K562 (cell line): ENCODE data around the gene MAPT. TPM values are rescaled to one million over a fixed set of nuclear protein-coding genes. Genes with fewer than 3 reads are reported as not detected.
A peak's percentile ranks its signal among the peaks of the same experiment; 100 is the strongest.

Experiments used
- KDM1A ChIP-seq, 2 experiments: fragments of 450-650 bp; IDR thresholded peaks; 2 replicates each; pipeline ENCODE4 v1.6.1; 2016; ENCODE audit warnings: mild to moderate bottlenecking in 2 of 2
- NFIX ChIP-seq: fragments of 250-450 bp; sonication (Bioruptor Pico); IDR thresholded peaks from 2 replicates; pipeline ENCODE4 v1.4.0; 2020; ENCODE audit warnings: low read depth, mild to moderate bottlenecking, moderate library complexity
- RCOR1 ChIP-seq, 2 experiments: IDR thresholded peaks; 2 replicates each; pipeline ENCODE4 v1.6.1; 2012; ENCODE audit warnings: low read depth in 2 of 2, low read length in 2 of 2, borderline replicate concordance in 1 of 2, improper control_type of control experiment in 1 of 2
- ZNF239 ChIP-seq: fragments of 250-450 bp; sonication (Bioruptor Pico); IDR thresholded peaks from 2 replicates; pipeline ENCODE4 v1.4.0; 2020; ENCODE audit warnings: mild to moderate bottlenecking
- polyA plus RNA-seq, 8 experiments: library from polyadenylated mRNA; depleted of rRNA in 4 of 8; stranded (reverse) in 5 of 8; unstranded in 3 of 8; fragments of >200 nt; fragmentation: Nextera tagmentation in 2 of 8; fragmentation: Illumina TruSeq in 1 of 8; extraction: Ambion mirVana in 2 of 8; extraction: Trizol in 1 of 8; gene quantifications; 2 replicates each; pipeline versions ENCODE4 v1.2.1 to v1.2.3, GENCODE V29; 2011 to 2014; ENCODE audit warnings: inconsistent platforms in 1 of 8, missing spikeins in 1 of 8
- total RNA-seq, 7 experiments: library from RNA; depleted of rRNA in 6 of 7; stranded (reverse); fragments of >200 nt in 6 of 7; fragmentation: Illumina TruSeq in 2 of 7; extraction: Trizol in 2 of 7; gene quantifications; 2 replicates each; pipeline versions ENCODE4 v1.2.1 to v1.2.3, GENCODE V29; 2011 to 2021; ENCODE audit warnings: low replicate concordance in 1 of 7
- TF ChIP-seq, protein P1 (sequence below), 2 experiments: fragments of 450-650 bp; IDR thresholded peaks; 2 replicates each; pipeline ENCODE4 v1.6.1; 2016; ENCODE audit warnings: mild to moderate bottlenecking in 2 of 2, borderline replicate concordance in 1 of 2, low read depth in 1 of 2, moderate library complexity in 1 of 2
- TF ChIP-seq, protein P2 (sequence below): sonication (generic); formaldehyde crosslinking; IDR thresholded peaks from 2 replicates; pipeline ENCODE4 v1.8.0; 2022; ENCODE audit warnings: missing genetic modification reagents, mild to moderate bottlenecking, borderline replicate concordance
- TF ChIP-seq, protein P3 (sequence below): fragments of 200-800 bp; sonication (Bioruptor generic); IDR thresholded peaks from 2 replicates; pipeline ENCODE4 v1.6.1; 2017; ENCODE audit warnings: missing genetic modification characterization, missing compliant biosample characterization

MAPT gene
- total and polyA plus RNA-seq, 9 of the 15 experiments (the other 6 are each of a cell fraction or from before 2014, with no cell fraction given) = 0.04 to 1.1 (median 0.36) TPM

DNA sequence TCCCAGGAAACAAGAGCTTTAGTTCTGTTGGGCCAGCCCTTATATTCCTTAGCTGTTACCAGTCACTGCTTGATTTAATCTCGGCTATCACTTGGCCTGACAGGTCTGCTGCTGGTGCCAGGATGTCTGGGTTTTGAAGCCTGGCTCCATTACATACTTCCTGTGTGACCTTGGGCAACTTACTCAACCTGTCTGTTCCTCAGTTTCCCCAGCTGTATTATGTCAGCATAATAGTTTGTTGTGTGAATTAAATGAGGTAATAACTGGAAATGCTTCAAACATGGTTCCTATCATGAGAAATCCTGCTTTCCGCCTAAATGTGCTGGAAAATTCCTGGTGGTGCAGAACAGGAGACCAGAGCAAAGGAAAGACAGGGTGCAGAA is 54.1 kb downstream of the MAPT start (continued):
- TF ChIP-seq, protein P1, sequence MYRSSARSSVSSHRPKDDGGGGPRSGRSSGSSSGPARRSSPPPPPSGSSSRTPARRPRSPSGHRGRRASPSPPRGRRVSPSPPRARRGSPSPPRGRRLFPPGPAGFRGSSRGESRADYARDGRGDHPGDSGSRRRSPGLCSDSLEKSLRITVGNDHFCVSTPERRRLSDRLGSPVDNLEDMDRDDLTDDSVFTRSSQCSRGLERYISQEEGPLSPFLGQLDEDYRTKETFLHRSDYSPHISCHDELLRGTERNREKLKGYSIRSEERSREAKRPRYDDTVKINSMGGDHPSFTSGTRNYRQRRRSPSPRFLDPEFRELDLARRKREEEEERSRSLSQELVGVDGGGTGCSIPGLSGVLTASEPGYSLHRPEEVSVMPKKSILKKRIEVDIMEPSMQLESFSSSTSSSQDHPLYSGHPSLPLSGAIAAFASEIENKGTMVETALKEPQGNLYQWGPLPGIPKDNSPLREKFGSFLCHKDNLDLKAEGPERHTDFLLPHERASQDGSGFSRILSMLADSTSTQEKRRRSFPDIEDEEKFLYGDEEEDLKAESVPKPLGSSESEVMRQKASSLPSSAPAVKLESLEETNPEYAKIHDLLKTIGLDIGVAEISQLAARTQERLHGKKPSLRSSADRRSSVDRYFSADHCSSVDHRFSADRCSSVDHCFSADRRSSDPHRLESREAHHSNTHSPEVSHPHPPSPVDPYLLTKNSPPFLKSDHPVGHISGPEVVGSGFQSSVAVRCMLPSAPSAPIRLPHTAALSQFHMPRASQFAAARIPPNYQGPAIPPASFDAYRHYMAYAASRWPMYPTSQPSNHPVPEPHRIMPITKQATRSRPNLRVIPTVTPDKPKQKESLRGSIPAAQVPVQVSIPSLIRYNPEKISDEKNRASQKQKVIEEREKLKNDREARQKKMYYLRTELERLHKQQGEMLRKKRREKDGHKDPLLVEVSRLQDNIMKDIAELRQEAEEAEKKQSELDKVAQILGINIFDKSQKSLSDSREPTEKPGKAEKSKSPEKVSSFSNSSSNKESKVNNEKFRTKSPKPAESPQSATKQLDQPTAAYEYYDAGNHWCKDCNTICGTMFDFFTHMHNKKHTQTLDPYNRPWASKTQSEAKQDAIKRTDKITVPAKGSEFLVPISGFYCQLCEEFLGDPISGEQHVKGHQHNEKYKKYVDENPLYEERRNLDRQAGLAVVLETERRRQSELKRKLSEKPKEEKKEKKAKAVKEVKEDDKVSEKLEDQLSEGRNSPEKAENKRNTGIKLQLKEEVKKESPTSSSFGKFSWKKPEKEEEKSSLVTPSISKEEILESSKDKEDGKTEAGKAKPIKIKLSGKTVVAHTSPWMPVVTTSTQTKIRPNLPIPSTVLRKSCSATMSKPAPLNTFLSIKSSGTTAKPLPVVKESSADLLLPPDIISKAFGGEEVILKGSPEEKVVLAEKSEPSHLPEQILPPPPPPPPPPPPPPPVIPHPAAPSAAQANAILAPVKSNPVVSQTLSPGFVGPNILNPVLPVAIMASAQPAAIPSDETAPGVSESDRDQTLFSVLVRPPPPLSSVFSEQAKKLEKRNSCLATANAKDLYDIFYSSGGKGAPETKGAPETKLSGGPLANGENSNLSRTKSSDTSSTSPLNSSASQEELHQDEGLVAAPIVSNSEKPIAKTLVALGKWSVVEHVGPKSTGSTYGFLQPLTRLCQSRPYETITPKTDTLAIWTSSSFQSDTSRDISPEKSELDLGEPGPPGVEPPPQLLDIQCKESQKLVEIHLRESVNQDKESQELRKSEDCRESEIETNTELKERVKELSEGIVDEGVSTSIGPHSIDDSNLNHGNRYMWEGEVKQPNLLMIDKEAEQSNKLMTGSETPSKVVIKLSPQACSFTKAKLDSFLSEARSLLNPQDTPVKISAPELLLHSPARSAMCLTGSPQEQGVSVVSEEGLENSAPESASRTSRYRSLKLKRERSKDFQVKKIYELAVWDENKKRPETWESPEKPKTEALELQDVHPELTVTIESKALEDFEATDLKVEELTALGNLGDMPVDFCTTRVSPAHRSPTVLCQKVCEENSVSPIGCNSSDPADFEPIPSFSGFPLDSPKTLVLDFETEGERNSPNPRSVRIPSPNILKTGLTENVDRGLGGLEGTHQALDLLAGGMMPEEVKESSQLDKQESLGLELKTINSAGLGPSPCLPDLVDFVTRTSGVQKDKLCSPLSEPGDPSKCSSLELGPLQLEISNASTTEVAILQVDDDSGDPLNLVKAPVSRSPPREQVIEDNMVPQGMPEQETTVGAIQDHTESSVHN (IDR thresholded peaks at IDR 0.05; ENCODE audit: borderline replicate concordance in 1 of 2, low read depth in 1 of 2) = no peak
- TF ChIP-seq ZNF239 (CRISPR knock-in tag) (no peak), RCOR1 (IDR thresholded peaks at IDR 0.05; ENCODE audit: borderline replicate concordance in 1 of 2, low read depth in 2 of 2, low read length in 2 of 2) (0 out of 4 replicates have a peak, but pooled peaks of 1 of the 2 experiments have one; percentile 2), KDM1A (IDR thresholded peaks at IDR 0.05) (peak in 1 of 2 experiments; percentile 38; a peak in 1 of 4 replicates), NFIX (CRISPR knock-in tag) (no peak)
- TF ChIP-seq, protein P2, sequence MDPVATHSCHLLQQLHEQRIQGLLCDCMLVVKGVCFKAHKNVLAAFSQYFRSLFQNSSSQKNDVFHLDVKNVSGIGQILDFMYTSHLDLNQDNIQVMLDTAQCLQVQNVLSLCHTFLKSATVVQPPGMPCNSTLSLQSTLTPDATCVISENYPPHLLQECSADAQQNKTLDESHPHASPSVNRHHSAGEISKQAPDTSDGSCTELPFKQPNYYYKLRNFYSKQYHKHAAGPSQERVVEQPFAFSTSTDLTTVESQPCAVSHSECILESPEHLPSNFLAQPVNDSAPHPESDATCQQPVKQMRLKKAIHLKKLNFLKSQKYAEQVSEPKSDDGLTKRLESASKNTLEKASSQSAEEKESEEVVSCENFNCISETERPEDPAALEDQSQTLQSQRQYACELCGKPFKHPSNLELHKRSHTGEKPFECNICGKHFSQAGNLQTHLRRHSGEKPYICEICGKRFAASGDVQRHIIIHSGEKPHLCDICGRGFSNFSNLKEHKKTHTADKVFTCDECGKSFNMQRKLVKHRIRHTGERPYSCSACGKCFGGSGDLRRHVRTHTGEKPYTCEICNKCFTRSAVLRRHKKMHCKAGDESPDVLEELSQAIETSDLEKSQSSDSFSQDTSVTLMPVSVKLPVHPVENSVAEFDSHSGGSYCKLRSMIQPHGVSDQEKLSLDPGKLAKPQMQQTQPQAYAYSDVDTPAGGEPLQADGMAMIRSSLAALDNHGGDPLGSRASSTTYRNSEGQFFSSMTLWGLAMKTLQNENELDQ = no peak
- TF ChIP-seq, protein P3, sequence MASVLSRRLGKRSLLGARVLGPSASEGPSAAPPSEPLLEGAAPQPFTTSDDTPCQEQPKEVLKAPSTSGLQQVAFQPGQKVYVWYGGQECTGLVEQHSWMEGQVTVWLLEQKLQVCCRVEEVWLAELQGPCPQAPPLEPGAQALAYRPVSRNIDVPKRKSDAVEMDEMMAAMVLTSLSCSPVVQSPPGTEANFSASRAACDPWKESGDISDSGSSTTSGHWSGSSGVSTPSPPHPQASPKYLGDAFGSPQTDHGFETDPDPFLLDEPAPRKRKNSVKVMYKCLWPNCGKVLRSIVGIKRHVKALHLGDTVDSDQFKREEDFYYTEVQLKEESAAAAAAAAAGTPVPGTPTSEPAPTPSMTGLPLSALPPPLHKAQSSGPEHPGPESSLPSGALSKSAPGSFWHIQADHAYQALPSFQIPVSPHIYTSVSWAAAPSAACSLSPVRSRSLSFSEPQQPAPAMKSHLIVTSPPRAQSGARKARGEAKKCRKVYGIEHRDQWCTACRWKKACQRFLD = 0 out of 2 replicates have a peak, but pooled peaks have one; percentile 5
